ENCODE data around the gene ITPR1. TPM values are rescaled to one million over a fixed set of nuclear protein-coding genes. Genes with fewer than 3 reads are reported as not detected.

ITPR1 gene
- total RNA-seq, 1 donor from 2014 or later: 25.9 TPM

DNA sequence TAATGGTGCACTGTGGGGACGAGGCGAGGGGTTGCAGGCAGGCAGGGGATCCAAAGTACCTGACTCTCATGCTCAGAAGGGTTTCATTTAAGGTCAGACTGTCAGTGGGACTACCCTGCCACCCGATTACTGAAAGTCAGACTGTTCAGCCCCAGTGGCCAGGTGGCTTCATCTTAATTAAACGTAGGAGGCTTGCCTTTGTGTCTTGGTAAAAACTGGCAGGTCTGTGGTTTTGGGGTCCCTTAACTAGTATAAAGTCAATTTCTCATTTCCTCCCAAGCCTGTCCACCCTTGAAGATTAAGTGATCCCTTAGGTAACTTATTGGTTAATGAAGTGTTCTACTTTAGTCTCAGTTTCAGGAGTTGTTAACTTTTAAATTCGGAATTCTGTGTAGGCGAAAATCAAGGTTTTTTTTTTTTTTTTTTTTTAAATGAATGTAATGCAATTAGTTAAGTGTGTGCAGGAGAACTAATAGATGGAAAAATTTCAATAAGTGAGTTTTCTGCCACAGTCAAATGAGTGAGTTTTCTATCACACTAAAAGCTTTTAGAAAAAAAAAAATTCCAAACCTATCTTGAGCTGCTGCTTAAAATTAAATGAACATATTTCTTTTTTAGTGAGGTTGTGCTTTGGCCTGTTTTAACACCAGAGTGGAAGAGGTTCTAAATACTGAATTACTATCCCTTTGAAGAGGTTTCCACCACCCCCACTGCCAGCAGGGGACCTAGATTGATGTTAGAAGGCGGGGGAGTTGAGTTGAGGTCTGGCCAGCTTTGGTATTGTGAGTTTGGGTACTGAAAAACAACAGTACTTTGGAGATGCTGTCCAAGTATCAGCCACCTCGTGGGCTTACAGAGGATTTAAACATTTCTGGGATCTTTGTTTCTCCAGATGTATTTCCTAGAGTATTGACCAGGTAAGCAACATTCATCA is 15.2 kb downstream of the ITPR1 start:
- no peak for DNase-seq (ENCODE audit: low read depth)

DNA sequence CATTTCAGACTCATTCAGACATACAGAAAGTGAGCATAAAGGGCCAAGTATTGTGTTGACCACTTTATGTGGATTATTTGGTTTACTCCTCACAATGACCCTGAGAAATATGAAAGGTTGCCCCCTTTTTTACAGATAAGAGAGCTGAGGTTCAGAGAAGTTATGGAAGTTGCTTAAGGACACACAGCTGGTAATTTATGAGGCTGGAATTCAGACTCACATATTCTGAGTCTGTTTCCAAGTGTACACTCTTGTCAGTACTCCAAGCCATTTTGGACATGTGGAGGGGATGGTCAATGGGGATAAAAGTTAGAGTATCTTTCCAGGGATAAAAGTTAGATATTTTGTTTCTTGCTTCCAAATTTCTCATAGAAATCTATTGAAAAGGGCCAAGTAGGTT is 15.9 kb downstream of the ITPR1 start:
- DNase-seq (ENCODE audit: low read depth): no peak

DNA sequence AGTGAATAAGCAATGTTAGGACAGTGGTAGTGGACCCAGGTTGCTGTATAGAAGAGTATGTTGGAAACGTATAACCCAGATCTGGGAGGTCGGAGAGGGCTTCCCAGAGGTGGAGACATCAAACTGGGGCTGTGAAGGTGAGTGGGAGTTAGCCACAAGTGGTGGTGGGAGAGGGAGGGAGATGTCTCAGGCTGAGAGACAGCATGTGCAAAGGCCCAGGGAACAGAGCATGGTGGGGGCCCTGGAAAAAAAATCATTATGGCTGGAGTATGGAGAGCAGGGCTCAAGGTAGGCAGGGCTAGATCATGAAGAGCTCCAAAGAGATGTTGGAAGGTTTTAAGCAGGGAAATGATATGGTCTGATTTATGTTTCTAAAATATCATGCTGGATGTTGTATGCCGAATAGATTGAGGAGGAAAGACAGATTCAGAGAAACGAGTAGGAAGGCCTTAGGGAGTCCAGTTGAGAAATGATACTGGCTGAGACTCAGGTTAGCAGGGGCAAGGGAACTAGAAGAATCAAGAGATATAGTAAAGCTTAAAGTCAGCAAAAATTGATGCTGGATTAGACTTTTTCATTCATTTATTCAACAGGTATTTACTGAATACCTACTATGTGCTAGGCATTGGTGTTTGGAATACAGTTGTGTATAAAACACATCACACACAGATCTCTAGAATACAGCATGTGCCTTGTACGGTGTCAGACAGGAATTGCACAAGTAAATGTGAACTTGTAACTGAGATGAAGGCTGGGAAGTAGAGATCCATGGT is 17.0 kb downstream of the ITPR1 start:
- no peak for DNase-seq (ENCODE audit: low read depth)

DNA sequence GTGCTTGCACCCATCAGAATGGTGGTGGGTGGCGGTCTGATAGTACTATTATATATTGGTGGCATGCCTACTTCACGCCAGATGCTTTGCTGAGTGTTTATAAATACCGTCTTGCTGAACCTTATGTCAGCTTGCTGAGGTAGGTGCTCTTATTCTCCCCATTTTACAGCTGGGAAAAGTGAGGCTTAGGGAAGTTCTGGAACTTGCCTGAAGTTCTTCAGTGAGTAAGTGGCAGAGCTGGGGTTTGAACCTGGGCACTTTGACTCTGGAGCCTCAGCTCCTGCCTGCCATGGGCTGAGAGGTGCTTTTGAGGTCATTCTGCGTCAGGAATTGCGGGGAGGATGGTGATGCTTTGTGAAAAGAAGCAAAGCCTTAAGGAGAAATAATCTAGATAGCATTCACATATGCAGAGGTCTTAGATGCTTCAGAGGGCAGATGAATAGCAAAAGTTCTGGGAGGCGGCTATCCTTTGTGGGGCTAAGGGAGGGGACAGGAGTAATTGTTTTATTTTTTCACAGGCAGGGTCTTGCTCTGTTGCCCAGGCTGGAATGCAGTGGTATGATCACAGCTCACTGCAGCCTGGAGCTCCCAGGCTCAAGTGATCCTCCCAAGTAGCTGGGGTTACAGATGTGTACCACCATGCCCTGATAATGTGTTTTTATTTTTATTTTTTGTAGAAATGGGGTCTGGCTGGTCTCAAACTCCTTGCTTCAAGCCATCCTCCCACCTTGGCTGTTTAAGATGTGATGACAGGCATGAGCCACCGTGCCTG is 18.5 kb downstream of the ITPR1 start:
- DNase-seq (ENCODE audit: low read depth): no peak

DNA sequence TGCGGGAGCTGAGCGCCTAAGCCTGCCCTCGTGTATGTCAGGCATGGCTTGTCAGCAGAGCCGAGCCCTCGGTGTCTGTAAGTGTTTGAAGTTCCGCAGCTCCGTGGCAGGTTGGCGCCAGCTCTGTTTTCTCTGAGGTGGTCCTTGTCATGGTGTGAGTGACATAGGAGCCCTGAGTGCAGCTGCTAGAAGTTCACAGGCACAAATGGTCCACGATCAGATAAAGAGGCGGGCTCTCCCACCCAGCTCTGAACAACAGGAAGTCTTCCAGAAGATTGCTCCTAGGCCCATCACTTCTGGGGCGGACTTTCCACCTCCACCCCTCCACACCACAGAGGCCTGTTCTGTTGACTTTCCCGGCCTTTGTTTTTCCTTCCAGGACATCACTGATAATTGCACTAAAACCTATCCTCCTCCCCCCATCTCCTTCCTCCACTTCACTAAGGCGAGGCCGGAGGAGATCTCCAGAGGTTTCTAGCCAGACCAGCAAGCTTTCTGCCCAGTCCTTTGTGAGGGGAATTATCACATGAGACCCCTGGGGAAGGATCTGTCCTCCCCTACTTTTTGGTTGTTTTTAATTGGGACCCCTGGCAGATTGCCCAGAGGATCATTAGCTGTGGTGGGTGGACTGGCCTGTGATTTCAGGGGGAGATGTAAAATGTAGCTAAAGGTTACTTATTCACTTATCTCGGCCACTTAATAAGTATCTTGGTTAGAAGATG is 19.9 kb downstream of the ITPR1 start:
- no peak for DNase-seq (ENCODE audit: low read depth)

DNA sequence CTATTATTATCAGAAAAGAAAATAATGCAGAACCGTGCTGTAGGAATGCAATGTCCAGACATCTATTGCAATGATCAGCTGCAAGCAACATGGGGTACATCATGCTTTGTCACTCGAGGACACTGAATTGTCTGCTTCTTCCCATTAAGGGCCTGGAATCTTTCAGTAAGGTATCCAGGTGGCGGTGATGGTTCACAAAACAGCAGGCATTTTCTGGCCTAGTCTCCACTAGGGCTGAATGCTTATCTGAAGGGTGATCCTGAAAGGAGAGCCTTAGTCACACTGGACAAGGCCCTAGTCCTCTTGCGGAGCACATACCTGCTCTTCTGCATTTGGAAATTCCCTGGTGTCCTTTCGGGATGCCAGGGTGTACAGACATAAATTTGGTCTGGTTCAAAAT is 21.2 kb downstream of the ITPR1 start:
- no peak for DNase-seq (ENCODE audit: low read depth)

DNA sequence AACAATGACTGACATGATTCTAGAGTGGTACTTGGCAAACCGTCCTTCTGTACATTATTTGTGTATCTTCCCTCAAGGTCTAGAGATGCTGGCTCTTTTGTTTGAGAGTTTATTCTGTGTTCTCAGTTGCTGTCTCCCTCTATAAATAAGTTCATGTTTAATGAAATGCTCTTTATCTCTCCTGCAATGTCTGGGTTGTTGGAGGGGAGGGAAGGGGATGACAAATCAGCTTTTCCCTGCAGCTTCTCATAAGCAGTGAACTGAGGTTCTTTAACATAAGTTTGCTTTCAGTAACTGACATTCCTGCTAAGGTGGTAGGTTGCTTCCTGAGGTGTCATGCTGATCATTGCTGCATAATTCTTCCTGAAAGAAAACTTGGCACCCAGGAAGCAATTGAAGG is 21.8 kb downstream of the ITPR1 start:
- DNase-seq (ENCODE audit: low read depth): no peak

DNA sequence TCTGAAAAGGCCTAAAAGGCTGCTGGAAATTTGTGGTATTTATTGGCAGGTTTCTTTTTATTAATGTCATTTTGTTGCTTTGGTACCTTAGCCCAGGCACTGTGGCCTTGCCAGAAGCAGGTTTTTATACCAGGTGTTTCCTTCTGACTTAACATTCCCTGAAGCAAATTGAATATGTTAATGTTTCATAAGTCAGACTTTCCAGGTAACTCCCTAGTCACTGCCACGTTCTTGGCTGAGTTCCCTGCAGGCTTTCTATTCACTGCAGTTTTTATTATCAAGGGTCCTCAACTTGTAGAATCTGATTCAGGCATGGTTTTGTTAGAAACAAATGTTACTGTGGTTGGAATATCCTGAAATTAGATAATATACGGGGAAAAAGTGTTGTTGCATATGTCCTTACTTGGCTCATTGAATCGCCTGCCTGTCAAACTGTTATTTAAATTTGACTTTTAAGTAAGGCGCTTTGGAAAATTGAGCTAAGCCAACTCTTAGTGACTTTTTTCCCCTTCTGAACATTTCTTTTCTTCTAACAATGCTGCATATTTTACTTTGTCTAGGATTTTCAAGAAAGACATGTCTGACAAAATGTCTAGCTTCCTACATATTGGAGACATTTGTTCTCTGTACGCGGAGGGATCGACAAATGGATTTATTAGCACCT is 22.9 kb downstream of the ITPR1 start:
- no peak for DNase-seq (ENCODE audit: low read depth)

DNA sequence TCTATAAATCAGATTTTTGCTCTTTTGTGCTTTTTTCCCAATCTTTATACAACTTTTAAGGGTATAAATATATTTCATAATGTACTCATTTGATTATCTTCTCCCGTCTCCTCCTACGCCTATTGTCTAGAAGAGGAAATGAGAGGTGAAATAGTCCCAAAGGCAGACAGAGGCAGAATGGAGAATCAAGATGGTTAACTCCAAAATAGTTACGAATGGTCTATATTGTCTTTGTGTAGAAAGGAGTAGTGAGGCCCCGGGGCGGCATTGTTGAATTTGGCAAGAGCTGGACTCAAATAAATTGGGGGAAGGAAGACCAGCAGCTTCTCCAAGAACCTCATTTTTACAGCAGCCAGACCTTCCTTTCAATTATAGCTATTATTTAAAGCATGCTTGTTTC is 23.9 kb downstream of the ITPR1 start:
- no peak for DNase-seq (ENCODE audit: low read depth)

DNA sequence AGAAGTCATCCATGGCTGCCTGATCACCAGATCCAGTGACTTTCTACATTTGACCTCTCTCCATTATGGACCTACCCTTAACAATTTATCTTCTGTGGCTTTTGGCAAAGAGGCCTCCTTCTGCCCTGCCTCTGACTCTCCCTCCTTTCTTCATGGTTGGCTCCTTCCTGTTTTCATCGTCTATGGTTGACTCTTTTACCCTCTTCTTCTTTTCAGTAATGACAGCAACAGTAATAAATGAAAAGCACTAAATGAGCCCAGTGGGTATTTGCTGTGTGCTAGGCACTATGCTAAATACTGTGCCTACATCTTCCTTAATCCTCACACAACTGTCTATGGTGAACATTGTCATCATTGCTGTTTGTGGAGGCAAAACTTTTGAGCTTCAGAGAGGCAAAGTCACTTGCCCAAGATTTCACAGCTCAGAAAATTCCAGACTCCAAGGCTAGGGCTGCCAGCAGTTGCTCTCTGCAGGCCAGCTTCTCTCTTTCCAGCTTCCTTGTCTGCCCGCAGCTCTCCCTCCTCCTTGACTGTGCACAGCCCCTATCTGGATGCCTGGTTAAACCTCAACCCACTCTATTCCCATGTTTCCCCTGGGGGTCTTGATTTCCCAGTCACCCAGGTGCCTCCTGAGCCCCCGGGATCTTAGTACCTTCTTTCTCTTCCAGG is 24.6 kb downstream of the ITPR1 start:
- no peak for DNase-seq (ENCODE audit: low read depth)

DNA sequence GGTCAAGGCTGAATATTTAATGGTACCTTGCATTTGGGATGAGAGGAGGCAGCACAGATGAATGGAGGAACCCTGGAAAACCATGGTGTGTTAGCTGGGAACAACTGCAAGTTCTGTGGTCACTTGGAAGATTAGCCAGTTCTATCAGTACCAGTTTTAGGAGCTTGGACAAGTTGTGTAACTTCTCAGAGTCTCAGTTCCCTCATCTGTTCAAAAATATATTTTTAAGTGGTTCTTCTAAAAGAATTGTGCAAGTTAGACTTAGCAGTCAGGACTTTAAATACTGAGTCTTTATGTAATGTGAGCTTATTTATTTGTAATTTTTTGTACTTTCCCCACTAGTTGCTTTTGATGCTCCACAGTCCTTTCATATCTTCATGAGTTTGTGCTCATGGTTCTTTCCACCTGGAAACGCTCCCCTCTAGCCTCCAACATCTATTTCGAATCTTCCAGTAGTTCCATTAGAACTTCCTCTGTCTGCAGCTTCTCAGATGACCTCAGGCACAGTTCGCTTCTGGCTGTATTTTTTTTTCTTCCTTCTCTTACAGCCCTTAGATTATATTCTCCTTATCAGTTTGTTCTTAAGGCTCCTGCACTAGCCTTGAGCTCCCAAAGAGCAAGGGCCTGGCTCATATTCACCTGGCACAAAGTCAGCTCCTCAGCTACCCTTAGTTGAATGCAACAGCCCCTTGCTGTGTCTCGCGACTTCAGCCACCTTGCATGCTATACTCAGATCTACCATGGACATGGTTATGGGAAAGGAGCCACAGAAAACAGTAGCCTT is 27.1 kb downstream of the ITPR1 start:
- no peak for DNase-seq (ENCODE audit: low read depth)

DNA sequence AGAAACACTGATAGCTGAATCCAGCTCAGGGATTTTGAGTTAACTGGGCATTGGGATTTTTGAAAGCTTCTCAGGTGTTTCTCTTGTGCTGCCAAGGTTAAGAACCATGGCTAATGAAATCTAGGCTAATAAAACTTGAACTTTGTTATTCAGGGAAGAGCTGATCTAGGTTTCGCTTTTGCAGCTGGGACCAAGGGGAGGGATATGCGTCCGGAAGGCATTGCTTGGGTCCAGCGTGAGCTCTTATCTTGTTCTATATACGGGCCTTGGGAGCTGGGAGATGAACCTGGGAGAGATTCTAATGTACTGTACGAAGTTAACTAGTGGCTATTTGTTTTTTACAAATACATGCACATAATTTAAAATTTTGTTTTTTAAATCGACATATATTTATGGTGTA is 29.8 kb downstream of the ITPR1 start:
- no peak for DNase-seq (ENCODE audit: low read depth)

DNA sequence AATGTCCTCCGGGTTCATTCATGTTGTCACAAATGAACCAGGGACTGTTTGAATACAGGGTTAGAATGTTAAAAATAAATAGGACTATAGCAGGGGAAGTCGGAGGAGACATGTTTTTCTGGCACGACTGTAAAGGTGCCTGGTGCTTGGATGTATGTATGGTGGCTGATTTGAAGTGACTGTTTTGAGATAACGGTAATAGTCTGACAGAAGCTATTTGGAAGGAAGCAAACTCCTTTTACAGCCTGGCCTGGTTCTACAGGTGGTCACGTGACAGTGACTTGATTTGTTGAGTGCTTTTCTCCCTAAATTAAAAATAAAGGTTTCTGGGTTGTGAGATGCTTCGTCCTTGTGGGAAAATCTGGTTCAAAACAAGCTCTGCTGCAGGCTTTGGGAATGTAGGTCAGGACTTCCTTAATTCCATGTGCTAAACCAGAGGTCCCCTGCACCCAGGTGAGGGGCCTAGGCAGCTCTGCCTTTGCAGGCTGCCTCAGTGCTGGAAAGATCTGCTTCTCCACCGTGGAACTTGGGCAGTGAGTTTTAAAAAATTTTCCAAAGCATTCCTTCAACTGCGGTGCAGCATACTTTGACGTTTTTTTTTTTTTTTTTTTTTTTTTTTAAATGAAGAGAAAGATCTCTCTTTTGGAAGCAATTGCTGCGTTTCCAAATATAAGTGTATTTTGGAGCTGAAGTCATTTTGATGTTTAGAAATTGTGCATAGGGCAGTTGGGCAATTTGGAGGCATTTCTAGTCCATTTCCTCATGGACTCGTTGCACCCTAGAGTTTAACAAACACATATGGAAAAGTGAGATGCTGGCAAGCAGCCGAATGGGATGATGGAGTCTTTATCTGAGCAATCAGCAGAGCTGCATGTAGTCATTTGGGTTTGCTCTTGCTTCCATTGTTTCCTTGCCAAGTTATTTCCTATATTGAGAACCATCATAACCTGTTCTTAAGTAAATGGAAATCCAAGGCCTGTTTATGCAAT is 30.9 kb downstream of the ITPR1 start:
- no peak for DNase-seq (ENCODE audit: low read depth)

DNA sequence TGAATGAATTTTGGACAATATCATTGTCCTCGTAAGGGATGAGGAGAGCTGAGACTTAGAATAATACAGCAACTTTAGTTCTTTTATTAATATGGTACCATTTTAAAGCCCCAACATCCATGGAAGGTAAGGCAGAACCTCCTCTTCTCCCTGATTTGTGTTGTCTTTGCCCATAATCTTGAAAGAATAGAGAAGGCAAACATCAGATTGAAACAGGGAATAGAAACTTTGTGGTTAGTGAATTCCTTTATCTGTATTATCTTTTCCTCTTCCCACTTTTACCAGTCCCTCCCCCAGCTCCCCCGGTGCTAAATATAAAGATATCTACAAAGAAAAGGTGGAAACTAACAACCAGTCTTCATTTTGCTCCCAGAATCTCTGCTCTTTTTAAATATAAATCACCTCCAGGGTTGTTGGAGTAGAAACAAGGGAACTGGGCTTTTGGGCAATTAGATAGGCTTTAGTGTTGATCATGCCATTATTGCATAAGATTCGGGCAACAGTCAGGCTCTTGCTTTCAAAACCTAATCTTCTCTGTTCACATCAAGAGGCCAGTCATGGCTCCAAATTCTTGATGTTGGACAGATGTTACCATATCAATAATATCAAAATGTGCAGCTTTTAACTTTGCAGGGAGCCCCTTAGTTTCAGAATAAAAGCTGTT is 32.5 kb downstream of the ITPR1 start:
- no peak for DNase-seq (ENCODE audit: low read depth)

DNA sequence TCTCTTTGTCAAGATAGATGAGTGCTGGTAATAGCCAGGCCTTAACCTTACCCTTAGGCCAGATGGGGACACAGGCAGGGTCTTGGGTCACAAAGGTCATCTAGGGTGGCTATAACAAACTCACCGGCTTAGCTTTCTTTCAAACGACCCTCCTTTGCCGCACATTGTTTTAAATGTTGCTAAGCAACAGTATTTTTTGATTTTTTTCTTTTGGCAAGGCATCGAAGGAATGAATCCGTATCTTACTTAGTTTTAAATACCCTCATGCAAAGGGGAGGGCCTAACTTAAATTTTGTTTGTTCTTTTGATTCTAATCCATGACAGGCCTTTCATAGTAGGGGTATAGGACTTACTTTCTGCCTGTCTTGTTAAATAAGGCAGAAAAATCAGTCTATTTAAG is 35.2 kb downstream of the ITPR1 start:
- no peak for DNase-seq (ENCODE audit: low read depth)

DNA sequence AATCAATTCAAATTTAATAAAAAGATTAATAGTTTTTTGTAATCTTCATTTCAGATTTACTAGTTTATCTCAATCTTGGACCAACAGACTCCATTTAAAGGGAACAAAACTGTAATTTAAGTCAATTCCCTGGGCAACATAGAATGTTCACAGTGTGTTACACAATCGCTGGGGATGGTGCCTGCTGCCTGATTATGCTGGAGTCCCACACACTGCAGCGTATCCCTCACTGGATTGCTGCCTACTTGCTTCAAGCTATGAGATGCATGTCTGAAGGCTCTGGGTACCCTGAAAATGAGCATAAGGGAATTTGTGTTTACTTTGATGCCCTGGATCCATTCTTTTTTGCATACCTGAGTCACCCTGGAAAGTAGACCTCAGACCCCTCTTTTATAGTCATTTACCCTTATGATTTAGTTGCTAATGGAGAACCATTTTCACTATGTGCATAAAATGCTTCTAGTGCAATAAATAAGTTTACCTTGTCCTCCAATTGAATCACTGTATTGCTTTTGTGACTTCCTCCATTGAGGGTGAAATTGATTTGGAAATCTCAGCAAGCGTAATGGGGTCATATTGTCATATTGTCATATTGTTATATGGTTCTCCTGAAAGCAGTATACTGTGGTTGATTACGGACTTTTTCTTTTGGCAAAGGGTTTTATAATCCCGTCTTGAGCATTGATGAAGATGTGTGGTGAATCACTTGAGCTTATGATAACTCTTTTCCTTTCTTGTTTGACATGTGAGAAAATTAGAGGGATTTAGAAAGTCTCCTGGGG is 35.9 kb downstream of the ITPR1 start:
- no peak for DNase-seq (ENCODE audit: low read depth)

Measured in myocyte (in vitro differentiated cells).